Neuronal stem cell (in vitro differentiated cells): ENCODE data around the gene KNSTRN.

Source experiments
- DNase-seq: peaks from one replicate; pipeline ENCODE4 v3.0.0-alpha.2; 2013; ENCODE audit warnings: low spot score
- H2AFZ ChIP-seq: one replicate; pipeline ENCODE4 v1.6.1; 2013; ENCODE audit warnings: mild to moderate bottlenecking, low read length, inconsistent platforms
- H2AK5ac ChIP-seq: 2 replicates; pipeline ENCODE4 v1.6.1; 2013; ENCODE audit warnings: low read depth, mild to moderate bottlenecking, inconsistent platforms, low read length, moderate library complexity, mixed read lengths
- H2BK120ac ChIP-seq: 2 replicates; pipeline ENCODE4 v1.6.1; 2013; ENCODE audit warnings: low read depth, mild to moderate bottlenecking, inconsistent platforms, low read length, moderate library complexity, mixed read lengths
- H2BK12ac ChIP-seq: one replicate; pipeline ENCODE4 v1.6.1; 2013; ENCODE audit warnings: low read length, inconsistent platforms
- H2BK15ac ChIP-seq: 2 replicates; pipeline ENCODE4 v1.6.1; 2013; ENCODE audit warnings: mild to moderate bottlenecking, low read length, inconsistent platforms, mixed read lengths
- H2BK5ac ChIP-seq: one replicate; pipeline ENCODE4 v1.6.1; 2013; ENCODE audit warnings: inconsistent platforms, mild to moderate bottlenecking, low read length, moderate library complexity
- H3K14ac ChIP-seq: one replicate; pipeline ENCODE4 v1.6.1; 2013; ENCODE audit warnings: low read length, inconsistent platforms
- H3K18ac ChIP-seq: 2 replicates; pipeline ENCODE4 v1.6.1; 2013; ENCODE audit warnings: low read length, inconsistent platforms
- H3K23ac ChIP-seq: 2 replicates; pipeline ENCODE4 v1.6.1; 2013; ENCODE audit warnings: low read depth, mild to moderate bottlenecking, mixed read lengths, low read length, inconsistent platforms; ENCODE audit not compliant: poor library complexity
- H3K27ac ChIP-seq: replicated peaks from 3 replicates; pipeline ENCODE4 v1.5.1; 2013; ENCODE audit warnings: low read length, inconsistent platforms
- H3K27me3 ChIP-seq, 3 experiments: 2 replicates each; pipeline ENCODE4 v1.6.1; 2013; ENCODE audit warnings: low read length in 3 of 3, mild to moderate bottlenecking in 2 of 3, inconsistent platforms in 1 of 3, low read depth in 1 of 3, mixed read lengths in 1 of 3, moderate library complexity in 1 of 3; ENCODE audit not compliant: control insufficient read depth in 3 of 3, insufficient read depth in 3 of 3
- H3K36me3 ChIP-seq, 2 donors: replicated peaks in 1 of 2; 2 replicates each; pipeline ENCODE4 v1.6.1; 2013; ENCODE audit warnings: low read length in 2 of 2; ENCODE audit not compliant: control insufficient read depth in 2 of 2, insufficient read depth in 2 of 2
- H3K4ac ChIP-seq: 2 replicates; pipeline ENCODE4 v1.6.1; 2013; ENCODE audit warnings: inconsistent platforms, mild to moderate bottlenecking, low read length, moderate library complexity
- H3K4me1 ChIP-seq, 2 donors: 1 replicate in 1 of 2; 2 replicates in 1 of 2; pipeline ENCODE4 v1.6.1; 2013; ENCODE audit warnings: low read length in 2 of 2, low read depth in 1 of 2; ENCODE audit not compliant: control insufficient read depth in 2 of 2, insufficient read depth in 1 of 2
- H3K4me2 ChIP-seq: one replicate; pipeline ENCODE4 v1.6.1; 2013; ENCODE audit warnings: mild to moderate bottlenecking, low read length, inconsistent platforms; ENCODE audit not compliant: insufficient read depth, poor library complexity, severe bottlenecking
- H3K4me3 ChIP-seq, 2 donors: 2 replicates each; pipeline ENCODE4 v1.5.1; 2013; ENCODE audit warnings: low read length in 2 of 2, mild to moderate bottlenecking in 2 of 2, inconsistent platforms in 1 of 2, moderate library complexity in 1 of 2
- H3K79me1 ChIP-seq: one replicate; pipeline ENCODE4 v1.6.1; 2013; ENCODE audit warnings: low read depth, mild to moderate bottlenecking, inconsistent platforms, low read length, moderate library complexity
- H3K9ac ChIP-seq: one replicate; pipeline ENCODE4 v1.6.1; 2013; ENCODE audit warnings: mild to moderate bottlenecking, low read depth, low read length, inconsistent platforms; ENCODE audit not compliant: poor library complexity
- H3K9me3 ChIP-seq, 2 donors: replicated peaks in 1 of 2; 2 replicates each; pipeline versions ENCODE3 to v1.6.1; 2013; ENCODE audit warnings: low read length in 2 of 2, mild to moderate bottlenecking in 2 of 2, inconsistent platforms in 1 of 2, low read depth in 1 of 2, mixed read lengths in 1 of 2, moderate library complexity in 1 of 2; ENCODE audit not compliant: control insufficient read depth in 2 of 2, insufficient read depth in 1 of 2
- H4K8ac ChIP-seq: one replicate; pipeline ENCODE4 v1.6.1; 2013; ENCODE audit warnings: low read depth, mild to moderate bottlenecking, inconsistent platforms, low read length, moderate library complexity
- H4K91ac ChIP-seq: one replicate; pipeline ENCODE4 v1.6.1; 2013; ENCODE audit warnings: low read length, low read depth, mild to moderate bottlenecking, inconsistent platforms; ENCODE audit not compliant: poor library complexity
- WGBS, 2 donors: extraction: QIAGEN DNeasy Blood & Tissue Kit; methylation state at CpG; one replicate each; pipeline ENCODE4 v1.1.7; 2013; ENCODE audit warnings: missing lambda C conversion rate in 2 of 2, mixed read lengths in 1 of 2; ENCODE audit not compliant: insufficient read length in 2 of 2, insufficient replicate concordance in 1 of 2; ENCODE audit errors: extremely low coverage in 2 of 2; 5-methylcytosine and 5-hydroxymethylcytosine counted together

Gene KNSTRN

GRCh38 chr15:40436116-40436891 is 53.8 kb downstream of the KNSTRN start:
- Histone ChIP-seq H2AFZ (peak overlapping the region; percentile 94), H3K4ac (peak overlapping the region; percentile 66), H3K27me3 (peaks cover 3 to 66% (median 53%) of the 10 kb centered on the region in 3 experiments), H3K4me1 (peaks cover 30 to 39% of the 10 kb centered on the region in 2 donors), H4K91ac (no peak overlapping the region), H2BK15ac (peak overlapping the region; percentile 73), H2AK5ac (peak overlapping the region; percentile 30), H3K9ac (peak overlapping the region; percentile 79), H2BK120ac (no peak overlapping the region), H3K36me3 (no peaks in the 10 kb centered on the region), H3K27ac (no peak overlapping the region), H3K4me2 (peak overlapping the region; percentile 95), H4K8ac (peak overlapping the region; percentile 75), H3K79me1 (peaks cover 1% of the 10 kb centered on the region), H3K4me3 (peak overlapping the region; percentile 47 to 71), H2BK5ac (peak overlapping the region; percentile 57), H2BK12ac (no peak overlapping the region), H3K23ac (peak overlapping the region; percentile 44), H3K18ac (peak overlapping the region; percentile 86), H3K14ac (peak overlapping the region; percentile 41), H3K9me3 (no peaks in the 10 kb centered on the region)
- no peak for DNase-seq
- WGBS, 2 donors: no CpG with 5 or more reads among the region's 39 CpGs

GRCh38 chr15:40436892-40437751 is 54.6 kb downstream of the KNSTRN start:
- Histone ChIP-seq H2AK5ac (peak overlapping the region; percentile 91), H4K8ac (peak overlapping the region; percentile 75), H3K79me1 (peaks cover 7% of the 10 kb centered on the region), H3K36me3 (no peaks in the 10 kb centered on the region), H3K9ac (peak overlapping the region; percentile 79), H2BK12ac (no peak overlapping the region), H3K18ac (peak overlapping the region; percentile 86), H2BK15ac (peak overlapping the region; percentile 93), H3K14ac (peak overlapping the region; percentile 90), H3K27me3 (peaks cover 3 to 66% (median 53%) of the 10 kb centered on the region in 3 experiments), H2BK5ac (peak overlapping the region; percentile 63), H3K9me3 (no peaks in the 10 kb centered on the region), H3K4ac (no peak overlapping the region), H3K4me3 (peak overlapping the region; percentile 47 to 71), H2BK120ac (no peak overlapping the region), H4K91ac (no peak overlapping the region), H3K4me2 (peak overlapping the region; percentile 95), H2AFZ (peak overlapping the region; percentile 94), H3K23ac (peak overlapping the region; percentile 60), H3K27ac (no peak overlapping the region), H3K4me1 (peaks cover 30 to 39% of the 10 kb centered on the region in 2 donors)
- DNase-seq: no peak
- no CpG with 5 or more reads among the region's 17 CpGs for WGBS, 2 donors

- Histone ChIP-seq H3K27me3 (peaks cover 3 to 66% (median 51%) of the 10 kb centered on the region in 3 experiments), H3K9me3 (no peaks in the 10 kb centered on the region), H3K27ac (no peak overlapping the region), H2BK15ac (peak overlapping the region; percentile 93), H2BK5ac (peak overlapping the region; percentile 63), H3K23ac (peak overlapping the region; percentile 60), H3K14ac (peak overlapping the region; percentile 90), H3K18ac (peak overlapping the region; percentile 73), H3K4ac (no peak overlapping the region), H3K9ac (peak overlapping the region; percentile 51), H3K4me3 (peak overlapping the region in 1 of 2 donors; percentile 57), H2BK12ac (peak overlapping the region; percentile 36), H4K91ac (no peak overlapping the region), H4K8ac (no peak overlapping the region), H3K36me3 (no peaks in the 10 kb centered on the region), H2AFZ (no peak overlapping the region), H3K4me2 (no peak overlapping the region), H2BK120ac (no peak overlapping the region), H3K79me1 (peaks cover 11% of the 10 kb centered on the region), H2AK5ac (peak overlapping the region; percentile 91), H3K4me1 (peaks cover 33 to 46% of the 10 kb centered on the region in 2 donors)
- no peak for DNase-seq
- WGBS, 2 donors: no CpG with 5 or more reads among the region's 21 CpGs
Measured at GRCh38 chr15:40437752-40438687, 55.5 kb downstream of the KNSTRN start.
